H1 (cell line): ENCODE results near the gene SHROOM3. TPM values are rescaled to one million over a fixed set of nuclear protein-coding genes. Genes with fewer than 3 reads are reported as not detected.

Experiments
- CTCF ChIA-PET: fragments of 300-600 bp; sonication (Branson Sonifier 250); formaldehyde crosslinking; loops from one replicate; lab custom pipeline; 2021; ENCODE audit not compliant: partially characterized antibody; lab: Charles Lee
- POLR2A ChIA-PET: fragments of 300-600 bp; sonication (Branson Sonifier 250); formaldehyde crosslinking; loops from one replicate; lab custom pipeline; 2021; ENCODE audit warnings: inconsistent platforms; ENCODE audit not compliant: partially characterized antibody; lab: Charles Lee
- DNase-seq, 2 experiments: peaks; one replicate each; pipeline versions ENCODE4 v3.0.0 to v3.0.0-alpha.2; 2010 to 2022; ENCODE audit warnings: low spot score in 2 of 2, low read depth in 1 of 2, mixed read lengths in 1 of 2
- FAIRE-seq: peaks from 2 replicates; lab custom pipeline; 2011; peaks lifted over from hg19 to GRCh38; lab: Jason Lieb, UNC
- H2AFZ ChIP-seq: 2 replicates; pipeline ENCODE4 v1.8.1; 2012; ENCODE audit warnings: low read length, inconsistent platforms
- H2AK5ac ChIP-seq: 2 replicates; pipeline ENCODE4 v1.6.1; 2013; ENCODE audit warnings: low read depth, low read length
- H2BK120ac ChIP-seq: replicated peaks from 2 replicates; pipeline ENCODE3; 2013; ENCODE audit warnings: low read depth, low read length, inconsistent platforms
- H2BK12ac ChIP-seq: 2 replicates; pipeline ENCODE4 v1.6.1; 2013; ENCODE audit warnings: low read depth, low read length
- H2BK15ac ChIP-seq: 2 replicates; pipeline ENCODE4 v1.6.1; 2013; ENCODE audit warnings: low read length
- H2BK20ac ChIP-seq: 2 replicates; pipeline ENCODE4 v1.6.1; 2013; ENCODE audit warnings: low read length
- H2BK5ac ChIP-seq: 2 replicates; pipeline ENCODE4 v1.6.1; 2013; ENCODE audit warnings: low read depth, low read length
- H3K14ac ChIP-seq: 2 replicates; pipeline ENCODE4 v1.6.1; 2013; ENCODE audit warnings: inconsistent platforms; ENCODE audit not compliant: insufficient read length
- H3K18ac ChIP-seq: 2 replicates; pipeline ENCODE4 v1.6.1; 2013; ENCODE audit warnings: low read length; ENCODE audit errors: extremely low read depth
- H3K23ac ChIP-seq: 2 replicates; pipeline ENCODE4 v1.6.1; 2013; ENCODE audit warnings: inconsistent platforms; ENCODE audit not compliant: insufficient read length
- H3K23me2 ChIP-seq: 2 replicates; pipeline ENCODE4 v1.6.1; 2013; ENCODE audit warnings: low read depth, low read length
- H3K27ac ChIP-seq: 2 replicates; pipeline ENCODE4 v1.6.1; 2011; ENCODE audit warnings: low read depth, low read length, inconsistent platforms
- H3K27me3 ChIP-seq, 4 experiments: replicated peaks in 1 of 4; 1 replicate in 1 of 4; 2 replicates in 3 of 4; pipeline versions ENCODE4 v1.6.1 to v1.8.1; 2011 to 2013; ENCODE audit warnings: low read length in 3 of 4, mild to moderate bottlenecking in 3 of 4, inconsistent platforms in 2 of 4, mixed read lengths in 2 of 4, moderate library complexity in 1 of 4; ENCODE audit not compliant: control insufficient read depth in 3 of 4, insufficient read depth in 3 of 4; ENCODE audit errors: extremely low read depth in 1 of 4
- H3K36me3 ChIP-seq, 4 experiments: 2 replicates each; pipeline versions ENCODE4 v1.6.1 to v1.8.1; 2011 to 2013; ENCODE audit warnings: mild to moderate bottlenecking in 4 of 4, low read length in 3 of 4, moderate library complexity in 2 of 4, control low read depth in 1 of 4, inconsistent platforms in 1 of 4; ENCODE audit not compliant: insufficient read depth in 4 of 4, control insufficient read depth in 2 of 4
- H3K4ac ChIP-seq: replicated peaks from 2 replicates; pipeline ENCODE3; 2013; ENCODE audit warnings: low read length, low read depth, mixed read lengths, inconsistent platforms; ENCODE audit not compliant: insufficient read length
- H3K4me1 ChIP-seq, 4 experiments: replicated peaks in 1 of 4; 1 replicate in 1 of 4; 2 replicates in 3 of 4; pipeline versions ENCODE4 v1.6.1 to v1.8.1; 2011 to 2013; ENCODE audit warnings: low read length in 3 of 4, inconsistent platforms in 2 of 4, mixed read lengths in 1 of 4; ENCODE audit not compliant: insufficient read depth in 4 of 4, control insufficient read depth in 3 of 4
- H3K4me2 ChIP-seq, 2 experiments: 2 replicates each; pipeline versions ENCODE4 v1.6.1 to v1.8.1; 2011 to 2013; ENCODE audit warnings: low read depth in 2 of 2, low read length in 2 of 2, control low read depth in 1 of 2, inconsistent platforms in 1 of 2, mild to moderate bottlenecking in 1 of 2; ENCODE audit not compliant: insufficient read depth in 1 of 2
- H3K4me3 ChIP-seq, 4 experiments: fragments of 200-600, 300-600 bp in 1 of 4; sonication (generic), shearing (Covaris generic), sonication (Bioruptor Twin) in 1 of 4; 2 replicates each; pipeline versions ENCODE4 v1.5.1 to v1.8.1; 2011 to 2016; ENCODE audit warnings: low read length in 4 of 4, low read depth in 3 of 4, control low read depth in 2 of 4, inconsistent platforms in 2 of 4, mild to moderate bottlenecking in 2 of 4, mixed read lengths in 1 of 4, moderate library complexity in 1 of 4; ENCODE audit not compliant: insufficient read depth in 2 of 4; ENCODE audit errors: extremely low read depth in 1 of 4
- H3K56ac ChIP-seq: replicated peaks from 2 replicates; pipeline ENCODE3; 2013; ENCODE audit warnings: low read depth, mild to moderate bottlenecking, mixed read lengths, low read length, inconsistent platforms; ENCODE audit not compliant: insufficient read length
- H3K79me1 ChIP-seq: 2 replicates; pipeline ENCODE4 v1.6.1; 2013; ENCODE audit warnings: low read depth, low read length, control low read depth
- H3K79me2 ChIP-seq, 2 experiments: 2 replicates each; pipeline versions ENCODE4 v1.6.1 to v1.8.1; 2012 to 2013; ENCODE audit warnings: low read length in 2 of 2, mild to moderate bottlenecking in 2 of 2, inconsistent platforms in 1 of 2; ENCODE audit not compliant: insufficient read depth in 2 of 2, control insufficient read depth in 1 of 2
- H3K9ac ChIP-seq, 4 experiments: replicated peaks in 1 of 4; 1 replicate in 1 of 4; 2 replicates in 3 of 4; pipeline versions ENCODE4 v1.6.1 to v1.8.1; 2011 to 2013; ENCODE audit warnings: low read depth in 3 of 4, low read length in 3 of 4, control low read depth in 2 of 4, mild to moderate bottlenecking in 2 of 4, moderate library complexity in 2 of 4, inconsistent platforms in 1 of 4; ENCODE audit errors: extremely low read depth in 1 of 4
- H3K9me3 ChIP-seq, 2 experiments: 2 replicates each; pipeline versions ENCODE4 v1.6.1 to v1.8.1; 2012 to 2013; ENCODE audit warnings: mild to moderate bottlenecking in 2 of 2, moderate library complexity in 2 of 2, control low read depth in 1 of 2, inconsistent platforms in 1 of 2, low read depth in 1 of 2, low read length in 1 of 2, mixed read lengths in 1 of 2; ENCODE audit not compliant: insufficient read depth in 2 of 2
- H4K20me1 ChIP-seq, 2 experiments: replicated peaks in 1 of 2; 2 replicates each; pipeline versions ENCODE3 to v1.8.1; 2011 to 2013; ENCODE audit warnings: inconsistent platforms in 2 of 2, low read length in 2 of 2, mild to moderate bottlenecking in 1 of 2; ENCODE audit not compliant: insufficient read depth in 2 of 2, control insufficient read depth in 1 of 2
- H4K5ac ChIP-seq: 2 replicates; pipeline ENCODE4 v1.6.1; 2013; ENCODE audit warnings: low read length, low read depth, mixed read lengths, inconsistent platforms; ENCODE audit not compliant: insufficient read length
- H4K8ac ChIP-seq: 2 replicates; pipeline ENCODE4 v1.8.0; 2013; ENCODE audit warnings: mild to moderate bottlenecking, moderate library complexity, low read length, inconsistent platforms; ENCODE audit not compliant: insufficient read depth; ENCODE audit errors: extremely low read depth
- H4K91ac ChIP-seq: replicated peaks from 2 replicates; pipeline ENCODE3; 2013; ENCODE audit warnings: low read length, mixed read lengths, inconsistent platforms; ENCODE audit not compliant: insufficient read length
- CBX8 ChIP-seq: fragments of 300-800, 300-1000 bp; sonication (generic); IDR thresholded peaks from 2 replicates; pipeline ENCODE4 v1.7.1; 2016; ENCODE audit warnings: low read depth, low read length, borderline replicate concordance
- GTF2F1 ChIP-seq: IDR thresholded peaks from 2 replicates; pipeline ENCODE4 v1.6.1; 2012; ENCODE audit warnings: low read depth, low read length, improper control_type of control experiment, borderline replicate concordance
- HDAC2 ChIP-seq, 2 experiments: fragments of 300-600 bp in 1 of 2; sonication (generic) in 1 of 2; IDR thresholded peaks; 2 replicates each; pipeline ENCODE4 v1.6.1; 2011 to 2012; ENCODE audit warnings: low read depth in 2 of 2, low read length in 2 of 2, mild to moderate bottlenecking in 2 of 2, moderate library complexity in 2 of 2, borderline replicate concordance in 1 of 2, inconsistent platforms in 1 of 2
- SP1 ChIP-seq: IDR thresholded peaks from 2 replicates; pipeline ENCODE4 v1.6.1; 2011; ENCODE audit warnings: low read depth, low read length
- TBP ChIP-seq: IDR thresholded peaks from 2 replicates; pipeline ENCODE4 v1.6.1; 2011; ENCODE audit warnings: low read depth, low read length, improper control_type of control experiment
- TCF12 ChIP-seq: IDR thresholded peaks from 2 replicates; pipeline ENCODE4 v1.6.1; 2011; ENCODE audit warnings: low read depth, mild to moderate bottlenecking, low read length
- TEAD4 ChIP-seq: IDR thresholded peaks from 2 replicates; pipeline ENCODE4 v1.6.1; 2012; ENCODE audit warnings: low read depth, low read length, inconsistent platforms, mixed read lengths
- YY1 ChIP-seq: IDR thresholded peaks from 2 replicates; pipeline ENCODE4 v1.6.1; 2011; ENCODE audit warnings: low read depth, mild to moderate bottlenecking, low read length
- WGBS, 2 experiments: shearing (Covaris generic) in 1 of 2; methylation state at CpG; one replicate each; pipeline versions ENCODE4 v1.1.6 to v1.1.7; 2013 to 2015; ENCODE audit warnings: low lambda C conversion rate in 2 of 2, mixed read lengths in 2 of 2, inconsistent platforms in 1 of 2, low coverage in 1 of 2, missing lambda C conversion rate in 1 of 2; ENCODE audit not compliant: insufficient replicate concordance in 2 of 2, insufficient coverage in 1 of 2, insufficient read length in 1 of 2; ENCODE audit errors: extremely low coverage in 1 of 2, missing lambda C conversion rate in 1 of 2; 5-methylcytosine and 5-hydroxymethylcytosine counted together
- polyA plus RNA-seq, 7 experiments: library from polyadenylated mRNA; depleted of rRNA in 3 of 7; stranded (reverse) in 5 of 7; unstranded in 2 of 7; fragments of >200 nt in 5 of 7; fragments of 200-250 nt in 2 of 7; gene quantifications; 1 replicate in 5 of 7; 2 replicates in 1 of 7; 4 replicates in 1 of 7; pipeline versions ENCODE4 v1.2.1 to v1.2.3, GENCODE V29; 2011 to 2013; ENCODE audit warnings: missing spikeins in 2 of 7, mixed read lengths in 2 of 7
- total RNA-seq: library from RNA; stranded (reverse); fragmentation: NEBNext Ultra II Directional; extraction: Animal tissue kit (Norgen Biotek cat#: 25700); gene quantifications from 2 replicates; pipeline ENCODE4 v1.2.1, GENCODE V29; 2021
- TF ChIP-seq, protein P1 (sequence below): IDR thresholded peaks from 2 replicates; pipeline ENCODE4 v1.6.1; 2012; ENCODE audit warnings: inconsistent platforms

Gene SHROOM3
- total and polyA plus RNA-seq, 2 of the 8 experiments (the other 6 are each of a cell fraction or from before 2014, with no cell fraction given): 15.8 to 34.0 TPM

- Histone ChIP-seq H2BK5ac (no peak overlapping the region; the same call in 1 of the 2 replicates), H3K4me2 (peak overlapping the region; percentile 54), H3K36me3 (no peaks in the 10 kb centered on the region), H2AK5ac (0 out of 2 replicates have a peak overlapping the region, but pooled peaks have one; percentile 49), H3K27ac (no peak overlapping the region), H4K91ac (no peak overlapping the region), H3K4me1 (peaks cover 3 to 19% (median 13%) of the 10 kb centered on the region in 4 experiments), H3K23ac (no peak overlapping the region), H3K4ac (no peak overlapping the region), H3K18ac (peak overlapping the region; percentile 21; the same call in 1 of the 2 replicates), H3K56ac (no peak overlapping the region), H3K27me3 (no peaks in the 10 kb centered on the region), H2BK15ac (no peak overlapping the region), H2BK120ac (no peak overlapping the region), H4K8ac (no peak overlapping the region), H4K20me1 (no peaks in the 10 kb centered on the region), H3K79me1 (no peaks in the 10 kb centered on the region), H4K5ac (no peak overlapping the region), H2BK20ac (no peak overlapping the region; the same call in 1 of the 2 replicates), H2BK12ac (no peak overlapping the region; the same call in 1 of the 2 replicates), H3K14ac (no peak overlapping the region), H3K79me2 (no peaks in the 10 kb centered on the region), H3K23me2 (no peaks in the 10 kb centered on the region), H3K9me3 (peaks cover 3 to 6% of the 10 kb centered on the region in 2 experiments; a peak in 1 of 4 replicates), H3K4me3 (peak overlapping the region in 1 of 4 experiments; percentile 27; a peak in 1 of 8 replicates), H2AFZ (no peak overlapping the region), H3K9ac (no peak overlapping the region)
- 17% methylated on average over 5 of the region's 5 CpGs; no CpG with 5 or more reads in 1 of the 2 experiments for WGBS, 2 experiments
- ChIA-PET CTCF (no interaction called here), POLR2A (no interaction called here)
- FAIRE-seq (peak; percentile 77), DNase-seq (no peak)
- TF ChIP-seq CBX8: no peak
- no peak for TF ChIP-seq YY1
- TF ChIP-seq, protein P1, sequence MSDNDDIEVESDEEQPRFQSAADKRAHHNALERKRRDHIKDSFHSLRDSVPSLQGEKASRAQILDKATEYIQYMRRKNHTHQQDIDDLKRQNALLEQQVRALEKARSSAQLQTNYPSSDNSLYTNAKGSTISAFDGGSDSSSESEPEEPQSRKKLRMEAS: peak; percentile 24; the same call in 1 of the 2 replicates
- peak; percentile 30; the same call in 1 of the 2 replicates for TF ChIP-seq TBP
- 0 out of 4 replicates have a peak, but pooled peaks of 1 of the 2 experiments have one; percentile 33 for TF ChIP-seq HDAC2 (IDR thresholded peaks at IDR 0.05; ENCODE audit: borderline replicate concordance in 1 of 2, low read depth in 2 of 2, low read length in 2 of 2)
- 0 out of 2 replicates have a peak, but pooled peaks have one; percentile 5 for TF ChIP-seq SP1
- TF ChIP-seq TCF12: 0 out of 2 replicates have a peak, but pooled peaks have one; percentile 6
- no peak for TF ChIP-seq GTF2F1
- TF ChIP-seq TEAD4: peak; percentile 67
Measured at GRCh38 chr4:76558396-76559235, 123.6 kb downstream of the SHROOM3 start.
